GM18517 (cell line): ENCODE results near the gene TMEM272.

Experiments
- ATAC-seq: cut with Tn5 transposase; IDR thresholded peaks from one replicate; pipeline ENCODE4 v1.9.1; 2021; ENCODE audit warnings: mild to moderate bottlenecking, moderate library complexity; ENCODE audit not compliant: unreplicated experiment

The TMEM272 gene

DNA sequence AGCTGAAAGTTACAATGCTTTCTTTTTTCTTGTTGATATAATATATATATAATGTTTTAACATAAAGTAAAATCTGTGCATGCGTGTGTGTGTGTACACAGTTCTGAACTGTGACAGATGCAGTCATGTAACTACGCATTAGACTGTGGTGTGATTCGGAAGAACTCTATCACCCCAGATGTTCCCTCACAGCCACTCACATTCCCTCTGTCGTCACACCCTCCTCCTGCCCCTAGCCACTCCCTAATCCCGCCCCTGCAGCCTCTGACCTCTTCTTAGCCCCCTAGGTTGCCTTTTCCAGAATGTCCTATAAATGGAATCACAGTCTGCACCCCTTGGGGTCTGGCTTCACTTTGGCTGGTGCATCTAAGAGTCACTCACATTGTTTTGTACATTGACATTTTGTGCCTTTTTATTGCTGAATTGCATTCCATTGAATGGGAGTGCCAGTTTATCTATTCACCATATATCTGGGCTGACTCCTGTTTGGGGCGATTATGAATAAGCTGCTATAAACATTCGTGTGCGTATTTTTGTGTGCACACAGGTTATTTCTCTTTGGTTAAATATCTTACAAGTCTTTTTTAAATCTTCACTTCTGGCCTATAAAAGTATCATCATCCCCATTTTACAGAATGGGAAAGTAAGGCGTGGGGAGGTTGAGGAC is 61.4 kb downstream of the TMEM272 start:
- no peak for ATAC-seq

- ATAC-seq = no peak
These were observed 62.8 kb downstream of the TMEM272 start for GRCh38 chr13:51782026-51782710.

DNA sequence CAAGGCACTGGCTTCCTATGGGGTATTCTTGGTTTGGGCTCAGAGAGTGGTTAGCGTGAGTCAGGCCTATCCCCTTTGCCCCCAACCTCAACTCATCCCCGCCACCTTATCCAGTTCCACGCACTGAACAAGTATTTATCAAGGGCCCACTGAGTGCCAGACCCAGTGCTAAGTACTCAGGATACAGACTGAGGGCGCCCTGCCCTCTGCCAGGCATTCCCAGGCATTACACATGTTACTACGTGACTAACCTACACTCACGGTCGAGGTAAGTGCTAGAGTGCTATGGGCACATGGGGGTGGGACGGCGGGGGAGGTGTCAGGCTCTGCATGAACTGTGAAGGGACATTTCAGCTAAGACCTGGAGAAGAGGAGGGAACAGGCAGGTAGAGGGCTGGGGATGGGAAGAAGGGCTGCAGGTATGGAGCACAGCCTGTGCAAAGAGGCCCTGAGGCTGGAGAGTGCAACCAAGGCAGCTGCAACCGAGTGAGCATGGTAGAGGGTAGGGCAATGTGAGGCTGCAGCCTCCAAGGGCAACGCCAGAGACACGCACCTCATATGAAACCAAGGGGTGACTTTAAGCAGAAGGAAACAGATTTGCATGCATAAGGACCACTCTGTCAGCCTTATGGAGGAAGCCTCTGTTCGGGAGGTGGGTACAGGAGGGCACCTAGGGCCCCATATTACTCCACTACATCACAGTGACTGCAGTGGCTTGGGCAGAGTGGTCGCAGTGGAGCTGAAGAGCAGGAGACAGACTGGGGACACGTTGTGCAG is 63.5 kb downstream of the TMEM272 start:
- peak; percentile 63 for ATAC-seq

- ATAC-seq = no peak
These were observed 64.9 kb downstream of the TMEM272 start for GRCh38 chr13:51780099-51780498.

- ATAC-seq = no peak
These were observed 66.6 kb downstream of the TMEM272 start for GRCh38 chr13:51778392-51778791.

DNA sequence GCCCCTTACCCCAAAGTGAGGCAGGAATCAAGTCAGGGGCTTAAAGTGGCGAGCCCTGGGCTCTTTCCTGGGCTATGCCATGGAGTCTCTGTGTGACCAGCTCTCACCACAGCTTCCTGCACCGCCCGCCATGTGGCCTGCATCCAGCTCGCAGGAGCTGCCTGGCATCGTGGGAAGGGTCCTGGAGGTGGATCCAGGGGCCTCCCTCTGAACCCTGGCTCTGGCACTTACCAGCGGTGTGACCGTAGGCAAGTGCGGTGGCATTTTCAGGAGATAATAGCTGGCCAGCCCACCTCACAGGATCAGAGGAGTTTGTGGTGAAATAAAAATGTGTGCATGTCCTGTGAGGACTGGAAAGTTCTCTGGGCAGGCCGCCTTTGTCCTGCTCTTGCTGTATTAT is 67.1 kb downstream of the TMEM272 start:
- ATAC-seq = no peak

DNA sequence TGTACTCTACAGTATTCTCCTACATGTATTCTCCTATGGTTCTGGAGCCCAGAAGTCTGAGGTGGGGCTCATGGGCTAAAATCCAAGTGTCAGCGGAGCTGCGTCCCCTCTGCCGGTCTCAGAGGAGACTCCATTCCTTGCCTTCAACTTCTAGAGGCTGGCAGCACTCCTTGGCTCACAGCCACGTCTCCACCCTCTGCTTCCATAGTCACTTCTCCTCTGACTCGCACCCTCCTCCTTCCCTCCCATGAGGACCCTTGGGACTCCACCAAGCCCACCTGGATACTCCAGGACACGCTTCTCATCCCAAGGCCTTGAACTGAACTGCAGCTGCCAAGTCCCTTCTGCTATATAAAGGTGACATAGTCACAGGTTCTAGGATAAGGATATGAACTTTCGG is 68.8 kb downstream of the TMEM272 start:
- no peak for ATAC-seq

DNA sequence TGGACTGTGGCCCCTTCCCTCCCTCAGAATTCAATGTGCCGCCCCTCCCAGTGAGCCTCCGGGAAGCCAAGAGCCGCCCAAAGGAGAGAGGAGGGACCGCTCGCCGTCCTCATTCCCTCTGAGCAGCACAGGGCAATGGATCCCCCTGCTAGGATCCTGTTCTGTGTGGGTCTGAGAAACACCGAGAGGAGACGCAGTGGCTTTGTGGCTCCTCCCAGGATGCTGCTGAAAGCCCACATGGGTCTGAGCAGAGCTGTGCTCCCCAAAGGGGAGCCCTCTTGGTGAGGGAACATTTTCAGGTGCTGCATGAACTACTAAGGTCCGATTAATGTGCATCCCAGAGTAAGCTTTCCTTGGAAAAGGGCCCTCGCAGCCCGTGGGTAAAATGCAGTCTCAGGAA is 71.5 kb downstream of the TMEM272 start:
- ATAC-seq = no peak

DNA sequence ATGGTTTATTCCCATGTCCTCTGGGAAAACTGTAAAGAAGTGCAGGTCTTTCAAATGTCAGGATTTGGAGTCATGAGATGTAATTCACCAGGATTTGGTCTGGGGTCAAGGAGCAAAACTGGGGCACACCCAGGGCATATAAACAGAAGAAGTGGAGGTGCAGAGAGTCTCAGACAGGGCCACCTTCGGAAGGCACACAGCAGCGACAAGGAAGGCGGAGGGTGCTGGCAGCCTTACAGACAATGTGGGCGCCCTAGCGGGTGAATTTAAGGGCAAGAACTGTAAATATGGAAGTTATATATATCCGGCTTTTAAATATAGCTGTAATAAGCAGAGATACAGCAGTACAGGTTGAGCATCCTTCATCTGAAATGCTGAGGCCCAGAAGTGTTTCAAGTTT is 72.2 kb downstream of the TMEM272 start:
- ATAC-seq = no peak

- no peak for ATAC-seq
These were observed 72.9 kb downstream of the TMEM272 start for GRCh38 chr13:51772105-51772455.

DNA sequence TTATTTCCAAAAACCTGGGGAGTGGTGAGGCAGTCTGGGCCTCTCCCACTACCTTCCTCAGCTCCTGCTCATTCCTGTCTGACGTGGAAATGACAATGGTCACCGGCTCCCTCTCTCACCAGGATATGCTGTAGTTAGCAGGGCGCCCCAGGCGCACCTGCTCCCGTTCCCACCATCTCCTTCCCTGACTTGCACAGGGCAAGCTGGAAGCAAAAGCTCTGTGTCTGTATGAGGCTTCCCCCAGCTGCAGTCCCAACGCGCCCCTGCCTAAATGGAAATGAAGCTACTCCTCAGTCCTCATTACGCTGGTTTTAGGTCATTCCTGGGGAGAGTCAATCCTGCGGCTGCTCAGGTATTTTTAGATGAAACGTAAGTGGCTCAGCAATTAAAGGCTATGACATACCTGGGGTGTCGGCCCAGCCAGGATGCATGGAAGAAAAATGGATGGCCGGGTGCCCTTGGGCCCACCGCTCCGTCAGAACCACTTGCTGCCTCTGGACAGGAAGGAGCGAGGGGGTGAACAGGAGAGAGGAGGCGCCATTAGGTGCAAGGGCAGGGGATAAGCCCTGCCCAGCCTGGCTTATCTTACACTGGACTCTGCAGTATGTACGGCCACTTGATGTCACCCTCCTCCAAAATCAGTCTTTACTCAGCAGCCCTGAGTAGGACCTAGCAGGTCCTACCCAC is 73.4 kb downstream of the TMEM272 start:
- ATAC-seq = no peak

- ATAC-seq = no peak
These were observed 74.1 kb downstream of the TMEM272 start for GRCh38 chr13:51770681-51771417.

- no peak for ATAC-seq
These were observed 74.8 kb downstream of the TMEM272 start for GRCh38 chr13:51770160-51770559.

DNA sequence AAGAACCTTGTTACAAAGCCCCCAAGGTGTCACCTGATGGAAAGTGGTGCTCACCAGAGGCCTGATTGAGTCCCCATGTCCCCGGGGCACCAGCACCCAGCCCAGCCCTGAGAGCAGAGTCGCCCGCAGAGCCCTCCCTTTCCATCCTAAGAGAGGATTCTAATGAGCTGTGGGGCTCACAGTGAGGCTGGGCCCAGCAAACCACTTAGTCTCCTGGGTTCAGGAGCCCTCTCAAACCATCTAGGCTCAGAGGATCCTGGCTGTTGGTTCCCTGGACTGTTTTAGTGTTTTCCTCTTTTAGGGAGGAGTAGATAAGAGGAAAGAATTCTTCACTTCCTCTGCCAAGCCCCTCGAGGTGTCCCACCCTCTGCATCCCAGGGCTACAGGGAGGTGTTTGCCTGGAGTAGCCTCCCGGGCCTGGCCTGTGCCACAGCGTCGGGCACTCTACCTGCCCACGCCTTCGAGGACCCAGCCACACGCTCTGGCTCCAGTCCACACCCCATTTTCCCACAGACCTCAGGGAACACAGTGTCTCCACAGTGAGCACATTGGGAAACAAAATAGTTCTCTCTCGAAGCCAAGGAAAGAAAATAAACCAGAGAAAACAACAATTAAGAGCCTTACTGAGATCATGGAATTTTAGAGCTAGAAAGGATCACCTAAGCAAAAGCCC is 75.4 kb downstream of the TMEM272 start:
- no peak for ATAC-seq

DNA sequence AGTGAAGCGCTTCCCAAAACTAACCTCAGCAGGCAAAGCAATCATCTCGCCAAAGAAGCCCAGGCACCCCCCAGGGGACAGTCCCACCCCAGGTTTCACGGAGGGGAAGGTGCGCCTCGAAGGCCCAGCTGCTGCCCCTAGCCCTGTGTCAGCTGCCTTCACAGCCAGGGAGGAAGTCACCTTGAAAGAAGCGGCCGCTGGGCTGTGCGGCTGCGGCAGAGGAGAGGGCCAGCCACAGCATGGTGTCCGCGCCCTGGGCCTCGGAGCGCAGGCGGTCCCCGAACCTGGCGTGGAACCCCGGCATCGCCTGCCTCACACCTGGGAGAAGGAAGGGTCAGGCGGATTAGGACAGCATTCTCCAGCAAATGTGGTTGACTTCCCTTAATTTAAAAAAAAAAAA is 76.0 kb downstream of the TMEM272 start:
- ATAC-seq = no peak

- no peak for ATAC-seq
These were observed 76.5 kb downstream of the TMEM272 start for GRCh38 chr13:51768378-51768921.

- ATAC-seq = no peak
These were observed 77.9 kb downstream of the TMEM272 start for GRCh38 chr13:51767100-51767499.

- ATAC-seq = no peak
These were observed 79.8 kb downstream of the TMEM272 start for GRCh38 chr13:51765142-51765515.

GRCh38 chr13:51764184-51765141 is 80.5 kb downstream of the TMEM272 start:
- ATAC-seq = peak; percentile 88
